Kidney (tissue), 14 donors: ENCODE measurements around the gene GALNT17. TPM values are rescaled to one million over a fixed set of nuclear protein-coding genes. Genes with fewer than 3 reads are reported as not detected.
A peak's percentile ranks its signal among the peaks of the same experiment; 100 is the strongest.

Experiments
- DNase-seq, 5 donors: peaks; one replicate each; pipeline ENCODE4 v3.0.0-alpha.2; 2013 to 2020
- FAIRE-seq: peaks from 2 replicates; lab custom pipeline; 2012; peaks lifted over from hg19 to GRCh38; lab: Jason Lieb, UNC
- H3K27ac ChIP-seq, 2 donors: one replicate each; pipeline ENCODE4 v1.7.0; 2013; ENCODE audit warnings: low read depth in 2 of 2, low read length in 2 of 2, inconsistent platforms in 1 of 2
- H3K27me3 ChIP-seq: one replicate; pipeline ENCODE4 v1.7.1; 2013; ENCODE audit warnings: low read length, inconsistent platforms; ENCODE audit not compliant: control insufficient read depth, insufficient read depth
- H3K36me3 ChIP-seq, 3 donors: one replicate each; pipeline versions ENCODE4 v1.7.0 to v1.7.1; 2013; ENCODE audit warnings: low read length in 3 of 3, control low read depth in 1 of 3, inconsistent platforms in 1 of 3; ENCODE audit not compliant: insufficient read depth in 3 of 3, control insufficient read depth in 2 of 3
- H3K4me1 ChIP-seq, 3 donors: one replicate each; pipeline versions ENCODE4 v1.7.0 to v1.7.1; 2013; ENCODE audit warnings: low read length in 3 of 3, inconsistent platforms in 1 of 3, low read depth in 1 of 3; ENCODE audit not compliant: control insufficient read depth in 2 of 3, insufficient read depth in 2 of 3
- H3K4me3 ChIP-seq, 3 donors: one replicate each; pipeline versions ENCODE4 v1.7.0 to v1.8.1; 2013; ENCODE audit warnings: low read length in 3 of 3, control low read depth in 1 of 3, inconsistent platforms in 1 of 3
- H3K9ac ChIP-seq, 3 donors: one replicate each; pipeline versions ENCODE4 v1.7.0 to v1.7.1; 2013; ENCODE audit warnings: low read length in 3 of 3, control low read depth in 1 of 3, inconsistent platforms in 1 of 3
- H3K9me3 ChIP-seq, 3 donors: one replicate each; pipeline versions ENCODE4 v1.7.0 to v1.7.1; 2013; ENCODE audit warnings: low read length in 3 of 3, control low read depth in 1 of 3, inconsistent platforms in 1 of 3; ENCODE audit not compliant: control insufficient read depth in 2 of 3, insufficient read depth in 1 of 3
- CTCF ChIP-seq: IDR thresholded peaks from 3 replicates; pipeline ENCODE4 v1.5.1; 2012; ENCODE audit warnings: mild to moderate bottlenecking, moderate library complexity, borderline replicate concordance; ENCODE audit not compliant: insufficient read depth; ENCODE audit errors: extremely low read depth
- intact Hi-C: fragments of 100-400 bp; cut with DNase I; formaldehyde crosslinking; loops from one replicate; pipeline ENCODE4 v1.11.1; 2022
- polyA plus RNA-seq: library from polyadenylated mRNA; stranded (reverse); fragments of 350-450 nt; fragmentation: Illumina TruSeq; extraction: RNeasy Lipid Tissue Mini Kit (QIAGEN cat#74804); gene quantifications from one replicate; pipeline ENCODE4 v1.2.3, GENCODE V29; 2014; ENCODE audit warnings: low read depth, low replicate concordance; ENCODE audit not compliant: insufficient read depth
- total RNA-seq: library from RNA; stranded (reverse); fragmentation: NEBNext Ultra II Directional; extraction: Animal tissue kit (Norgen Biotek cat#: 25700); gene quantifications from one replicate; pipeline ENCODE4 v1.2.1, GENCODE V29; 2021
- donor health status: control.
- donor health status: control.
- donor health status: control.
- donor health status: control.
- donor health status: control.
- donor health status: DM: yes; HTN: yes; CAD: no.
- donor health status: Normal renal cell carcinoma (clear cell type).

GALNT17 gene
- total and polyA plus RNA-seq, 2 donors from 2014 or later = 2.4 to 5.5 TPM

GRCh38 chr7:71130031-71130679 is 1.8 kb upstream of the GALNT17 start:
- Histone ChIP-seq H3K36me3 (no peaks in the 10 kb centered on the region), H3K27me3 (peaks cover 5% of the 10 kb centered on the region), H3K4me1 (no peaks in the 10 kb centered on the region), H3K27ac (no peak overlapping the region), H3K9ac (no peak overlapping the region), H3K9me3 (no peaks in the 10 kb centered on the region), H3K4me3 (no peak overlapping the region)
- TF ChIP-seq CTCF = no peak
- FAIRE-seq = no peak
- intact Hi-C loops = no loop called here
- no peak for DNase-seq

GRCh38 chr7:71131256-71132126 is 453 bp upstream of the GALNT17 start:
- Histone ChIP-seq H3K4me3 (peak overlapping the region in 1 of 3 donors; percentile 56), H3K36me3 (no peaks in the 10 kb centered on the region), H3K9me3 (no peaks in the 10 kb centered on the region), H3K27ac (no peak overlapping the region), H3K4me1 (no peaks in the 10 kb centered on the region), H3K9ac (no peak overlapping the region), H3K27me3 (peaks cover 5% of the 10 kb centered on the region)
- intact Hi-C loops = no loop called here
- FAIRE-seq (no peak), DNase-seq (peak; percentile 77 to 93 (median 89))
- TF ChIP-seq CTCF = no peak

GRCh38 chr7:71132377-71133231 is 660 bp downstream of the GALNT17 start:
- Histone ChIP-seq H3K36me3 (no peaks in the 10 kb centered on the region), H3K4me1 (no peaks in the 10 kb centered on the region), H3K4me3 (no peak overlapping the region), H3K27ac (no peak overlapping the region), H3K9me3 (no peaks in the 10 kb centered on the region), H3K9ac (no peak overlapping the region), H3K27me3 (peaks cover 5% of the 10 kb centered on the region)
- peak; percentile 31 to 65 (median 48) for DNase-seq
- FAIRE-seq = no peak
- intact Hi-C loops = no loop called here
- TF ChIP-seq CTCF = no peak
